T-helper 1 cell treated with Interleukin-12 subunit alpha and Interleukin-12 subunit beta and Interleukin-4 antibody, amounts not matched to agents 30 ng/mL and 1 ng/mL, for 36 hours (primary cell): ENCODE data around the gene IFI30. TPM values are rescaled to one million over a fixed set of nuclear protein-coding genes. Genes with fewer than 3 reads are reported as not detected.

Experiments
- intact Hi-C: fragments of 100-400 bp; cut with micrococcal nuclease; formaldehyde crosslinking; loops from one replicate; pipeline ENCODE4 v1.15.1; 2024
- total RNA-seq: library from RNA; stranded (reverse); gene quantifications from 2 replicates; pipeline ENCODE4 v1.2.3, GENCODE V29; 2022

IFI30 gene
- total RNA-seq, 1 donor from 2014 or later: 143 TPM

GRCh38 chr19:18168673-18169381 lies 4.8 kb upstream of the IFI30 start:
- intact Hi-C loops: loop anchor here (1.0 kb wide), 2 partner anchors 56 to 162 kb away; no protein-coding TSS in a partner anchor

GRCh38 chr19:18170714-18171255 lies 2.8 kb upstream of the IFI30 start:
- intact Hi-C loops: loop anchor here (1.0 to 5.0 kb wide), 4 partner anchors 17 to 1168 kb away; partner anchors contain the start of genes CCDC124 and PIK3R2

DNA sequence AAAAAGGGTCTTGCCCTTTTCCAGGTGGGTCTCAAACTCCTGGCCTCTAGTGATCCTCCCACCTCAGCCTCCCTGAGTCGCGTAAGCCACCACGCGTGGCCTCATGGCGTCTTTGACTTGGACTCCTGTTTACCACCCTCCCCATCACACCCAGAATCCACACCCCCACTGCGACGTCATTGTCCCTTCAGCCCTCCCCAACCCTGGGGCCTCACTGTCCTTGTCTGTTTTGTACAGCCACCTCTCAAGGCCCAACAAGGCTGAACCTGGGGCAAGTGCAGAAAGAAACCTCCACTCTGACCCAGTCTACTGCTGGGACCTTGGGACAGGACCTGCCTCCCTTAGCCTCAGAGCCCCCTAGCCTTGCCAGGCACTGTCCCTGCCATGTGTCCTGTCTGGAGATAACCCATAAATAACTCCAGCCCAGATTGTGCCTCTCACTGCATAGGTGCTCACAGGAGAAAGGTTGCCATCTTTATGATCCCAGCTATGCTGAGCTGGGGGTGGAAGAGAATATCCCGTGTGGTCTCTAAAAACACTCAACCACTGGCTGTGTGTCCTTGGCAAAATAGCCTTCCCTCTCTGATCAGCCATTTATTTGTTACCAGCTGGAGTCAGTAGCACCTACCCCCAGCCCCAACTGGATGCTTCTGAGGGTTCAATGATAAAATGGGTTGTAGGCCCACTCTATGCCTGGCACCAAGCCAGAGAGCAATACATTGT lies 1.8 kb upstream of the IFI30 start:
- intact Hi-C loops: loop anchor here (5.0 kb wide), 3 partner anchors 224 to 1169 kb away; partner anchors contain the start of gene CCDC124

- intact Hi-C loops: loop anchor here (1.0 to 5.0 kb wide), 5 partner anchors 11 to 1170 kb away; partner anchors contain the start of genes CCDC124 and RAB3A
Observed at GRCh38 chr19:18172331-18173053, 1.1 kb upstream of the IFI30 start.

GRCh38 chr19:18173054-18173571 lies 500 bp upstream of the IFI30 start:
- intact Hi-C loops: loop anchor here (1.0 to 5.0 kb wide), 5 partner anchors 12 to 1171 kb away; partner anchors contain the start of genes CCDC124 and RAB3A

- intact Hi-C loops: loop anchor here (1.0 to 5.0 kb wide), 4 partner anchors 17 to 1173 kb away; partner anchors contain the start of gene CCDC124
Observed at GRCh38 chr19:18174983-18175382, 1.4 kb downstream of the IFI30 start.

DNA sequence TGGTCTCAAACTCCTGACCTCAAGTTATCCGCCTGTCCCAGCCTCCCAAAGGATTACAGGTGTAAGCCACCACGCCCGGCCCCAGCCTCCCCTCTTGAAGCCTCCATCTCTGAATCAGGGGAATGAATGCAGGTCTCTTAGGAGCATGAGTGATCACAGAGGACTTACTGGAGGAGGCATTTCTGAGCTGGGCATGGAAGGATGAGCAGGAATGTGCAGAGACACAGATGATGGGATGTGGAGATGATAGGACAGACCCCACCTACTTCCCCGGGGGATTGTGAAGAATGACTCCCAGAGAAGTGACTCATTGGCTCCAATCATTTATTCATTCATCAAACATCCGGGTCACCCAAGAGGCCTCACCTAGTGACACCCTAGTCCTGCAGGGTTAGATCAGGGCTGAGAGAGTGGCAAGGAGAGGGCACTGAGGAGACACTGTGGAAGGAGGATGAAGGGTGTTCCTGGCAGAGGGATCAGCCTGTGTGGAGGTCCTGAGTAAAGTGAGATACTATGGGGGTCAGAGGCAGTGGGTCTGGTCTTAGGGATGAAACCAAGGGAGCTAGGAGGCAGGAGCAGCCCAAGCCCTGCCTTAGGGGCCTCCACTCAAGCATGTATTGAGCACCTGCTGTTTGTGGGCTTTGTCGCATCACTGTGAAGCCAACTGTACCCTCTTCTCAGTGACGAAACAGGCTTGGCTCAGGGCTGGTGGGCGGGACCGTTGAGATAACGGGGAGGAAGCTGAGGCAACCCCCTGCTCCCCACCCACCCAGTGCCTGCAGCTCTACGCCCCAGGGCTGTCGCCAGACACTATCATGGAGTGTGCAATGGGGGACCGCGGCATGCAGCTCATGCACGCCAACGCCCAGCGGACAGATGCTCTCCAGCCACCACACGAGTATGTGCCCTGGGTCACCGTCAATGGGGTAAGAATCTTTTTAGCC lies 3.0 kb downstream of the IFI30 start:
- intact Hi-C loops: no loop called here

- intact Hi-C loops: no loop called here
Observed at GRCh38 chr19:18179957-18180356, 6.3 kb downstream of the IFI30 start.

GRCh38 chr19:18183529-18183928 lies 9.9 kb downstream of the IFI30 start:
- intact Hi-C loops: no loop called here

- intact Hi-C loops: no loop called here
Observed at GRCh38 chr19:18185538-18185937, 11.9 kb downstream of the IFI30 start.

- intact Hi-C loops: loop anchor here (5.0 kb wide), 2 partner anchors 197 to 243 kb away; partner anchors contain the start of gene GDF15
Observed at GRCh38 chr19:18190278-18190677, 16.7 kb downstream of the IFI30 start.

GRCh38 chr19:18191640-18192062 lies 18.0 kb downstream of the IFI30 start:
- intact Hi-C loops: loop anchor here (1.0 to 5.0 kb wide), 7 partner anchors 17 to 244 kb away; partner anchors contain the start of genes GDF15 and LSM4

DNA sequence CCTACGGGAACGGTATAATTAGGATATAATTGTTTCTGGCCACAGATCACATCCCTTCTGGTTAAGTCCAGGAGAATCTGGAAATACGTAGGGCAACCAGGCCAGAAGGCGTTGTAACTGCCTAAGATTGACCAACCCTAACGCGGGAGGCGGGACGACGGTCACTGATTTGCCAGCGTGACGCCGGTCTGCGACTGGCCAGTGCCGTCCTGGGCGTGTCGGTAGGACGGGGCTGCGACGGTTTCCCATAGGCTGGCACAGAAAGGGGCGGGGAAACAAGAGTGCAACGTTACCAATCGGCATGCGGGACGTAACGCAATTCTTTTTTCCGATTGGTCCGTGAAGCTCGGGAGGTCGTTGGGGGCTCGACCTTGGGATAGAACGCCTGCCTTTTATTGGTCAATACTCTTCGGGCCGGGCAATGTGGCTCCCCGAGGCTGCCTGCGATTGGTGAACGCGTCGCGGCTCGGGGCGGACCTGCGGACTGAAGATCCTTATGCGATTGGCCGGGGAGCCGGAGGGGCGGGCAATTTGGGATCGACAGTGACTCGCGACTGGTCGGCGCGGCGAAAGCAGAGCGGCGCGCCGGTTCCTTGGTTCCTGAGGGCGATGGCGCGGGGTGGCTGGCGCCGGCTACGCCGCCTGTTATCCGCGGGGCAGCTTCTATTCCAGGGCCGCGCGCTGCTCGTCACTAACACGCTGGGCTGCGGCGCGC lies 19.2 kb downstream of the IFI30 start, which contains the start of gene MPV17L2:
Gene MPV17L2 (plus strand): TSS at position 546 of the 715 bp plus-strand sequence. CDS start 64 bp downstream, at position 610.
- intact Hi-C loops: loop anchor here (1.0 to 5.0 kb wide), 11 partner anchors 11 to 329 kb away; partner anchors contain the start of genes ELL, GDF15, LSM4 and RAB3A

DNA sequence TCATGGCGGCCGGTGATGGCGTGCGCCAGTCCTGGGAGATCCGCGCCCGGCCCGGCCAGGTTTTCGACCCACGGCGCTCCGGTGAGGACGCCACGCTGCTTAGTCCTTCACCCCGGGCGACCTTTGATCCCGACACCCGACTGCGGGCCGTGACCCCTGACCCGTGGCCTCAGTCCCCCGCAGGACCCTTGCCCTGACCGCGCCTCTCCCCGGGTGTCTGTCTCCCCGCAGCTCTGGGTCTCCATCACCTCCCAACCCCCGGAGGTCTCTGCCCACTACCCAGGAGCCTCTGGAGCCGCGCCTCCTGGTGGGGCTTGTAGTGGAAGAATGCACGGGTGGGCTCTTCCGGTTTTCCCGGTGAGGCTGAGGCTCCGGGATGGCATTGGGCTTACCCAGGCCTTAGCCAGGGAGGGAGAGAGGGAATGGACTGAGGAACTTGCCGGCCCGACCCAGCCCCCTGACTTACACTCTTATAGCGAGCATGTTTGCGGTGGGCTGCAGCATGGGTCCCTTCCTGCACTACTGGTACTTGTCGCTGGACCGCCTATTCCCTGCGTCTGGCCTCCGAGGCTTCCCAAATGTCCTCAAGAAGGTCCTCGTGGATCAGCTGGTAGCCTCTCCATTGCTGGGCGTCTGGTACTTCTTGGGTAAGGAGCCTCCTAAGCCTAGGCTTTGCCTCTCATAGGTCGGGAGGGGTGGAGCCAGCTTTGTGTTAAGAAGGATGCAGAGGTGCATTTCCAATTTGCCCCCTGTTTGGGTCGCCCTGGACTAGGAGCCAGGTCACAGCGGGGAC lies 20.0 kb downstream of the IFI30 start:
- intact Hi-C loops: loop anchor here (1.0 to 5.0 kb wide), 7 partner anchors 11 to 329 kb away; partner anchors contain the start of genes ELL, GDF15 and RAB3A

- intact Hi-C loops: loop anchor here (5.0 kb wide), 2 partner anchors 193 to 247 kb away; partner anchors contain the start of gene GDF15
Observed at GRCh38 chr19:18194181-18194530, 20.5 kb downstream of the IFI30 start.

DNA sequence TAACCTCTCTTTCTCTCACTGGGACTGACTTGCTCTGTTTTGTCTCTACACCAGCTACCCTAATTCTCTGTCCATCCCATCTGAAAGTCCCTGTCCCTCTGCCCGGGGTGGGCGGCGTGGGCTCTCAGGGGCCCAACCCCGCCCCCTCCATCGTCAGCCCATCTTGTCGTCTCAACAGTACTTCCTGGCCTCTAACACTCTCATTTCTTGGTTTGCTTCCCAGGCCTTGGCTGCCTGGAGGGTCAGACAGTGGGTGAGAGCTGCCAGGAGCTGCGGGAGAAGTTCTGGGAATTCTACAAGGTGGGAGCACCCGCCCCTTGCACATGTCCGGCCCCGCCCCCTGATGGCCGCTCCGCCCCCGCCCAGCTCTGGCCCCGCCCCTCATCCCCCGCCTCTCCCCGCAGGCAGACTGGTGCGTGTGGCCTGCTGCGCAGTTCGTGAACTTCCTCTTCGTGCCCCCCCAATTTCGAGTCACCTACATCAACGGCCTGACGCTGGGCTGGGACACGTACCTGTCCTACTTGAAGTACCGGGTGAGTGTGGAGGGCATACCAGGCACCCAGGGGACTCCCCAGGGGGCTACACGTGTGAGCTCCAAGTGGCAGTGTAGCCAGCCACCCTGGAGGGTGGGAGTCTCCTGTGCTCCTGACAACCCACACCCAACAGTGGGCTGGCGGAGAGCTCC lies 21.1 kb downstream of the IFI30 start:
- intact Hi-C loops: loop anchor here (5.0 kb wide), 2 partner anchors 193 to 247 kb away; partner anchors contain the start of gene GDF15

DNA sequence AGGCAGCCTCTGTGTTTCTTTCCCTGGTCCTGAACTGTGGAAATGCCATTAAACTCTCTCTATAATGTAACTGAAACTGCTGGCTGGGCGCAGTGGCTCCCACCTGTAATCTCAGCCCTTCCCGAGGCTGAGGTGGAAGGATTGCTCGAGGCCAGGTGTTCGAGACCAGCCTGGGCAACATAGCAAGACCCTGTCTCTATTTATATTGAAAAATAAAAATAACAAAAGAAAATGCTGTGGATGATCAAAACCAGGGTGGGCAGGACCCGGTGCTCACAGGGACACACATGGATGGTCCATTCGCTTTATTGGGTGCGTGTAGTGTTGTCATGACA lies 22.9 kb downstream of the IFI30 start:
- intact Hi-C loops: no loop called here
